ENCODE measurements around the gene MGLL.

The MGLL gene

GRCh38 chr3:127712461-127712860, 109.9 kb downstream of the MGLL start:
- no peak for DNase-seq (ENCODE audit: low spot score)
- TF ChIP-seq CTCF (conservative IDR thresholded peaks at IDR 0.05; ENCODE audit: low read depth), result no peak
- ChIA-PET CTCF (no interaction called here), POLR2A (ENCODE audit: low non-redundant PET) (no interaction called here)
- no peak overlapping the region for H3K27ac ChIP-seq

GRCh38 chr3:127711896-127712295, 110.4 kb downstream of the MGLL start:
- ChIA-PET CTCF (no interaction called here), POLR2A (ENCODE audit: low non-redundant PET) (no interaction called here)
- TF ChIP-seq CTCF (conservative IDR thresholded peaks at IDR 0.05; ENCODE audit: low read depth), result no peak

GRCh38 chr3:127711021-127711695, 111.2 kb downstream of the MGLL start:
- H3K27ac ChIP-seq, result peak overlapping the region; percentile 48
- ChIA-PET CTCF (no interaction called here), POLR2A (ENCODE audit: low non-redundant PET) (no interaction called here)
- no peak for TF ChIP-seq CTCF (conservative IDR thresholded peaks at IDR 0.05; ENCODE audit: low read depth)
- no peak for DNase-seq (ENCODE audit: low spot score)

More at GRCh38 chr3:127711896-127712295, 110.4 kb downstream of the MGLL start:
- no peak for DNase-seq (ENCODE audit: low spot score)
- no peak overlapping the region for H3K27ac ChIP-seq

DNA sequence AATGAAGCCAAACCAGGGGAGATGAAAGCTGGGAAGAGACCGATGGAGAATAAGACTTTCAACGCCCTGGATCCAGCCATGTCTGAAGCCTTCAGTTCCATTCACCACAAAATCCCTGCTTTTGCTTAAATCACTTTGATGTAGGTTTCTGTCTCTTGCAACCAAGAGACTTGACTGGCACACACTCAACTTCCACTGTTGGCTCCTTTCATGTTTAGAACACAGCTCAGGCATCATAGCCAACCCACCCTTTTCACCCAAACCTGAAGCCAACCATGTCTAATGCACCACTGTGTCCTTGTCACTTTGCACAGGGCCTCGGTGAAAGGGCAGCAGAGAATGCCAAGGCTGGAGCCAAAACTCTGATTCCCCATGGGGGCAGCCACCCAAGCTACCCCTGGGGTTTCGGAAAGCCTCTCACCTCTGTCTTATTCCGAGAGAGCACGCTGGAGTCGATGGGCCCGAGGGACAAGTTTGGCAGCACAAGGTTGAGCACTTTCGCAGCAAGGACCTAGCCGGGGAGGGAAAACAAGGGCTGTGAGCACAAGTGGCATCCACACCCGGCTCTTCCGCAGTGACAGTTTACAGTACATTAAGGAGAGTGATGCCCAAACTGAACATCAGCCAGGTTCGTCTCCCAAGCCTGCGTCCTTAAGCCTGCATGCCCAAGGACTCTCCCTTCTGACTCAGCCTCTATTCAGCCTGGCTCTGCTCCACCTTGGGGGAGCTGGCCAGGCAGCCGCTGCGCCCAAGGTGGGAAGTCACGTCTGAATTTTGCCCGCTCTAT, 112.0 kb downstream of the MGLL start:
- H3K27ac ChIP-seq, result peak overlapping the region; percentile 48
- ChIA-PET POLR2A (ENCODE audit: low non-redundant PET) (no interaction called here), CTCF (no interaction called here)
- peak; percentile 36 for DNase-seq (ENCODE audit: low spot score)
- TF ChIP-seq CTCF (conservative IDR thresholded peaks at IDR 0.05; ENCODE audit: low read depth), result no peak

- TF ChIP-seq CTCF (conservative IDR thresholded peaks at IDR 0.05; ENCODE audit: low read depth), result no peak
- DNase-seq (ENCODE audit: low spot score), result no peak
- no peak overlapping the region for H3K27ac ChIP-seq
- CTCF ChIA-PET, result interaction anchor here (0.6 kb wide), 2 partner anchors 119 to 932 kb away, joined by 3 read pairs; no protein-coding TSS in a partner anchor
- POLR2A ChIA-PET (ENCODE audit: low non-redundant PET), result no interaction called here
Measured at GRCh38 chr3:127709320-127710060, 112.8 kb downstream of the MGLL start.

GRCh38 chr3:127708837-127709236, 113.5 kb downstream of the MGLL start:
- H3K27ac ChIP-seq, result no peak overlapping the region
- TF ChIP-seq CTCF (conservative IDR thresholded peaks at IDR 0.05; ENCODE audit: low read depth), result no peak
- ChIA-PET CTCF (interaction anchor here (0.6 kb wide), 2 partner anchors 120 to 932 kb away, joined by 3 read pairs; no protein-coding TSS in a partner anchor), POLR2A (ENCODE audit: low non-redundant PET) (no interaction called here)
- no peak for DNase-seq (ENCODE audit: low spot score)

Data from RWPE1 (cell line).